Osteoblast (primary cell): ENCODE data around the gene ASB7. TPM values are rescaled to one million over a fixed set of nuclear protein-coding genes. Genes with fewer than 3 reads are reported as not detected.
A peak's percentile ranks its signal among the peaks of the same experiment; 100 is the strongest.

ENCODE experiments used
- DNase-seq: peaks from one replicate; pipeline ENCODE4 v3.0.0; 2011; ENCODE audit warnings: low spot score, mixed read lengths; ENCODE audit not compliant: insufficient read length; ENCODE audit errors: missing footprints
- H2AFZ ChIP-seq: 2 replicates; pipeline ENCODE4 v1.6.0; 2011; ENCODE audit warnings: mild to moderate bottlenecking, low read length
- H3K27ac ChIP-seq: 2 replicates; pipeline ENCODE4 v1.5.1; 2011; ENCODE audit warnings: mild to moderate bottlenecking, low read depth, low read length, moderate library complexity
- H3K27me3 ChIP-seq: 2 replicates; pipeline ENCODE4 v1.6.0; 2012; ENCODE audit warnings: mild to moderate bottlenecking, control low read depth, inconsistent platforms, low read length, moderate library complexity; ENCODE audit not compliant: insufficient read depth
- H3K36me3 ChIP-seq: 2 replicates; pipeline ENCODE4 v1.5.1; 2011; ENCODE audit warnings: mild to moderate bottlenecking, low read length, control low read depth, moderate library complexity; ENCODE audit not compliant: insufficient read depth
- H3K4me1 ChIP-seq: 2 replicates; pipeline ENCODE4 v1.5.1; 2011; ENCODE audit warnings: mild to moderate bottlenecking, low read length, control low read depth, moderate library complexity; ENCODE audit not compliant: insufficient read depth
- H3K4me2 ChIP-seq: 2 replicates; pipeline ENCODE4 v1.6.0; 2011; ENCODE audit warnings: mild to moderate bottlenecking, low read length; ENCODE audit not compliant: insufficient read depth
- H3K4me3 ChIP-seq: fragments of 200-600 bp; sonication (generic); 3 replicates; pipeline ENCODE4 v1.5.1; 2012; ENCODE audit warnings: mild to moderate bottlenecking, low read length, inconsistent platforms; ENCODE audit not compliant: insufficient read depth
- H3K79me2 ChIP-seq: 2 replicates; pipeline ENCODE4 v1.6.0; 2012; ENCODE audit warnings: mild to moderate bottlenecking, low read length, control low read depth, inconsistent platforms; ENCODE audit not compliant: insufficient read depth
- H3K9me3 ChIP-seq: 2 replicates; pipeline ENCODE4 v1.5.1; 2011; ENCODE audit warnings: low read depth, low read length, control low read depth
- H4K20me1 ChIP-seq: 2 replicates; pipeline ENCODE4 v1.6.0; 2012; ENCODE audit warnings: mild to moderate bottlenecking, low read length, control low read depth; ENCODE audit not compliant: insufficient read depth
- total RNA-seq: library from RNA; depleted of rRNA; stranded (reverse); fragments of >200 nt; gene quantifications from 2 replicates; pipeline ENCODE4 v1.2.3, GENCODE V29; 2012
- TF ChIP-seq, protein P1 (sequence below): IDR thresholded peaks from 2 replicates; pipeline ENCODE4 v1.5.1; 2011; ENCODE audit warnings: mild to moderate bottlenecking, low read depth, low read length, moderate library complexity; ENCODE audit errors: extremely low read depth

ASB7 gene
- 17.1 and 18.1 TPM in 2 replicates for total RNA-seq

DNA sequence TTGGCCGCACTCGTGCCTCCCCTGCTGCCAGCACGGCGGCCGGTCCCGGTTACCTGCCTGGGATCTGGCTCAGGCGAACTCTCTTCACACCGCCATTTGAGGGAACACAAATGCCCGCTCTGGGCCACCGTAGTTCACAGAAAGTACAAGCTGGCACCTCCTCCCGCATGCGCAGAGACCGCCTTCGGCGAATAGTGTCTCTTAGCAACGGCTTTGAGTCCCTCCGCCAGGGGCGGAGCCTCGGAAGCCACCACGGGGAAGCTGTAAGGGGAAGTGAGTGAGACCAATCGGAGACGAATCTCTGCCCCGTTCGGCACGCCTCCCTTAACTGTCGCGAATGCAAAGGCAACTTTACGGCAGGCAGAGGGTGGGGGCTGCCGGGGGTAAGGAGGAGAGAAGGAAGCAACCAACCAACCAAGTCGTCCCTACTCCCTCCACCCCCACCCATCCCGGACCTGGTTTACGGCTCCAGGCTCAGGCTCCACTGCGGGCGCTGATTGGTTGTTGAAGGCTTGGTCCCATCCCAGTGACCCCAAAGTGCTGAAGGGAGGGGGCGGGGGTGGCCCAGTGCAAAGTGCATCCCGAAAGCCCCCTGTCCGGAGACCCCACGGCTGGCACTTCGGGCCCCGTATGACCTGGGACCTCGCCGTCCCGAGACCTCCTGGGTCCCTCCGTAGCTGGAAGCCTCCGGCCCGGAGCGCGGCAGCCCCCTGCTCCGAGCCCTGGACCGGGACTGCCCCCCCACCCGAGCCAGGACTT is at the start of gene ASB7, which contains the start of gene LINS1:
Gene ASB7 (plus strand): TSS at position 526 of the 759 bp plus-strand sequence. CDS start 9,628 bp downstream, outside the sequence.
Gene LINS1 (minus strand): TSS at position 121 of the 759 bp plus-strand sequence. CDS start 21,342 bp downstream, outside the sequence.
- Histone ChIP-seq H3K9me3 (no peaks in the 10 kb centered on the region), H3K4me3 (peak within 1 kb of the TSS; percentile 89), H4K20me1 (no peaks in the 10 kb centered on the region), H3K4me1 (peaks cover 17% of the 10 kb centered on the region), H3K79me2 (peaks cover 85% of the 10 kb centered on the region), H3K36me3 (no peaks in the 10 kb centered on the region), H2AFZ (peak within 1 kb of the TSS; percentile 98), H3K27me3 (no peaks in the 10 kb centered on the region), H3K27ac (peak within 1 kb of the TSS; percentile 84), H3K4me2 (peak within 1 kb of the TSS; percentile 98)
- peak; percentile 97 for DNase-seq
- TF ChIP-seq, protein P1, sequence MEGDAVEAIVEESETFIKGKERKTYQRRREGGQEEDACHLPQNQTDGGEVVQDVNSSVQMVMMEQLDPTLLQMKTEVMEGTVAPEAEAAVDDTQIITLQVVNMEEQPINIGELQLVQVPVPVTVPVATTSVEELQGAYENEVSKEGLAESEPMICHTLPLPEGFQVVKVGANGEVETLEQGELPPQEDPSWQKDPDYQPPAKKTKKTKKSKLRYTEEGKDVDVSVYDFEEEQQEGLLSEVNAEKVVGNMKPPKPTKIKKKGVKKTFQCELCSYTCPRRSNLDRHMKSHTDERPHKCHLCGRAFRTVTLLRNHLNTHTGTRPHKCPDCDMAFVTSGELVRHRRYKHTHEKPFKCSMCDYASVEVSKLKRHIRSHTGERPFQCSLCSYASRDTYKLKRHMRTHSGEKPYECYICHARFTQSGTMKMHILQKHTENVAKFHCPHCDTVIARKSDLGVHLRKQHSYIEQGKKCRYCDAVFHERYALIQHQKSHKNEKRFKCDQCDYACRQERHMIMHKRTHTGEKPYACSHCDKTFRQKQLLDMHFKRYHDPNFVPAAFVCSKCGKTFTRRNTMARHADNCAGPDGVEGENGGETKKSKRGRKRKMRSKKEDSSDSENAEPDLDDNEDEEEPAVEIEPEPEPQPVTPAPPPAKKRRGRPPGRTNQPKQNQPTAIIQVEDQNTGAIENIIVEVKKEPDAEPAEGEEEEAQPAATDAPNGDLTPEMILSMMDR: no peak

- Histone ChIP-seq H3K4me3 (no peak overlapping the region), H3K79me2 (no peaks in the 10 kb centered on the region)
Observed at GRCh38 chr15:100553468-100553867, 48.9 kb upstream of the ASB7 start.

GRCh38 chr15:100558771-100559254 is 43.6 kb upstream of the ASB7 start:
- Histone ChIP-seq H3K4me2 (no peak overlapping the region), H2AFZ (no peak overlapping the region), H3K4me3 (no peak overlapping the region), H3K79me2 (no peaks in the 10 kb centered on the region), H3K27me3 (no peaks in the 10 kb centered on the region), H3K27ac (no peak overlapping the region), H3K9me3 (no peaks in the 10 kb centered on the region), H3K36me3 (no peaks in the 10 kb centered on the region), H4K20me1 (no peaks in the 10 kb centered on the region), H3K4me1 (peaks cover 3% of the 10 kb centered on the region)
- TF ChIP-seq, protein P1: no peak
- DNase-seq: no peak

More at GRCh38 chr15:100553468-100553867, 48.9 kb upstream of the ASB7 start:
- DNase-seq: no peak
- no peaks in the 10 kb centered on the region for H3K36me3 ChIP-seq
- H3K27ac ChIP-seq: no peak overlapping the region
- H2AFZ ChIP-seq: no peak overlapping the region
- H3K27me3 ChIP-seq: no peaks in the 10 kb centered on the region
- H3K4me1 ChIP-seq: no peaks in the 10 kb centered on the region
- TF ChIP-seq, protein P1: no peak
- H3K9me3 ChIP-seq: no peaks in the 10 kb centered on the region
- no peak overlapping the region for H3K4me2 ChIP-seq
- H4K20me1 ChIP-seq: no peaks in the 10 kb centered on the region

DNA sequence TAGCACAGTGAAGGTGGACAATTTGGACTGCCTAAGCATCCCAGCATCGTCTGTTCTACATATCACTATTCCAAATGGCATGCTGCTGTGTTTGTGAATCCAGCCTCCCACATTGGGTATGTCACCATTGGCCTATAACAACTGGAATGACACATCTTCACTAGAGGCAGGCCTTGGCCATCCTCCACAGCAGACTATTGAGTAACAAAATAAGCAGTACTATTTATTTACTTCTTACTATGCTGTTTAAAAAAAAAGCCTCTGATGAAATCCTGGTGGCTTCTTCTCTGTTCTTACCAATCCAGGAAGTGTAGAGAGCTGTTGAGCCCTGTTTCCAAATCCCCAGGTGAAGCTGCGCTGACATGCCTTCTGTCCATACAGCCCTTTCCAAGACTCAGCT is 43.1 kb upstream of the ASB7 start:
- no peaks in the 10 kb centered on the region for H4K20me1 ChIP-seq
- peak; percentile 95 for DNase-seq
- peaks cover 3% of the 10 kb centered on the region for H3K4me1 ChIP-seq
- no peak overlapping the region for H3K4me2 ChIP-seq
- no peaks in the 10 kb centered on the region for H3K9me3 ChIP-seq
- H3K36me3 ChIP-seq: no peaks in the 10 kb centered on the region
- no peak overlapping the region for H3K27ac ChIP-seq
- H2AFZ ChIP-seq: no peak overlapping the region
- TF ChIP-seq, protein P1: no peak
- no peaks in the 10 kb centered on the region for H3K27me3 ChIP-seq
- H3K4me3 ChIP-seq: no peak overlapping the region
- H3K79me2 ChIP-seq: no peaks in the 10 kb centered on the region
